Thyroid gland (tissue), 4 donors: ENCODE measurements around the gene IL1R1.

Source experiments
- CTCF ChIP-seq, 6 experiments: fragments of 200-600 bp in 3 of 6; fragments of 450-650 bp in 3 of 6; sonication (generic) in 3 of 6; IDR thresholded peaks; one replicate each; pipeline ENCODE4 v1.5.1; 2016 to 2019; ENCODE audit warnings: antibody characterized with exemption in 6 of 6, mild to moderate bottlenecking in 2 of 6, inconsistent platforms in 1 of 6, moderate library complexity in 1 of 6
- POLR2A ChIP-seq, 2 donors: fragments of 450-650 bp; IDR thresholded peaks; one replicate each; pipeline ENCODE4 v1.6.1; 2017; ENCODE audit warnings: antibody characterized with exemption in 2 of 2, mild to moderate bottlenecking in 2 of 2, moderate library complexity in 1 of 2

- TF ChIP-seq POLR2A (IDR thresholded peaks at IDR 0.05), result no peak
- TF ChIP-seq CTCF (IDR thresholded peaks at IDR 0.05), result no peak
Observed at GRCh38 chr2:102110171-102110570, 32.4 kb upstream of the IL1R1 start.
